ENCODE results near the gene UBAP2. TPM values are rescaled to one million over a fixed set of nuclear protein-coding genes. Genes with fewer than 3 reads are reported as not detected.

Gene UBAP2
- total RNA-seq (26.2 and 33.5 TPM in 2 replicates), polyA plus RNA-seq (14.2 and 15.5 TPM in 2 replicates), polyA minus RNA-seq (25.3 and 30.5 TPM in 2 replicates)
- 19.3 TPM for total RNA-seq (2013)

GRCh38 chr9:34048727-34049629, at the start of gene UBAP2:
TSS of gene UBAP2 (minus strand) at chr9:34048887. CDS start at chr9:34017148, 31,739 bp downstream.
- peak within 1 kb of the TSS; percentile 100 for H3K27ac Mint-ChIP-seq
- no peaks in the 10 kb centered on the region for H3K27me3 ChIP-seq (replicated peaks in 1 of 4; ENCODE audit: control extremely low read depth in 1 of 4, control insufficient read depth in 3 of 4, insufficient read depth in 4 of 4, low read length in 3 of 4)
- peak within 1 kb of the TSS; percentile 100 for H3K4me3 Mint-ChIP-seq
- peaks cover 0 to 3% (median 0%) of the 10 kb centered on the region in 3 donors for H3K9me3 ChIP-seq (ENCODE audit: control extremely low read depth in 1 of 3, control insufficient read depth in 2 of 3, insufficient read depth in 1 of 3, low read length in 2 of 3)
- TF ChIP-seq EZH2 (IDR thresholded peaks at IDR 0.05; ENCODE audit: borderline replicate concordance, insufficient read depth, low read depth, low read length, poor library complexity, severe bottlenecking) (no peak), CTCF (IDR thresholded peaks at IDR 0.05) (no peak)
- ATAC-seq (ENCODE audit: low read depth) = peak; percentile 81
- peaks cover 15 to 22% of the 10 kb centered on the region in 2 donors for H3K4me1 ChIP-seq (ENCODE audit: control insufficient read depth in 2 of 2, insufficient read depth in 2 of 2, low read length in 2 of 2)
- ChIA-PET POLR2A (interaction anchor here (2.0 kb wide), 1 partner anchor 130 kb away, joined by 8 read pairs; the partner anchor contains the start of gene UBAP1), CTCF (interaction anchor here (0.6 to 1.5 kb wide), 5 partner anchors 37 to 330 kb away, joined by 3 to 5 read pairs (median 4); partner anchors contain the start of gene UBAP1)
- no peaks in the 10 kb centered on the region for H3K36me3 ChIP-seq (replicated peaks in 1 of 2; ENCODE audit: control extremely low read depth in 1 of 2, control insufficient read depth in 1 of 2, extremely low read depth in 1 of 2, insufficient read depth in 2 of 2, low read length in 1 of 2)
- H3K27ac ChIP-seq (ENCODE audit: low read length in 2 of 2) = peak within 1 kb of the TSS; percentile 87 to 91
- H3K27me3 Mint-ChIP-seq = no peaks in the 10 kb centered on the region
- peak within 1 kb of the TSS; percentile 93 for H2AFZ ChIP-seq (ENCODE audit: insufficient read depth, low read depth, low read length, poor library complexity, severe bottlenecking)
- peak within 1 kb of the TSS; percentile 76 for H3K9ac ChIP-seq (ENCODE audit: low read length)
- peak; percentile 99 for DNase-seq
- H3K4me3 ChIP-seq (ENCODE audit: control extremely low read depth in 1 of 5, extremely low read depth in 1 of 5, insufficient read depth in 1 of 5, low read depth in 2 of 5, low read length in 4 of 5) = peak within 1 kb of the TSS; percentile 74 to 95 (median 90)
- peak within 1 kb of the TSS; percentile 86 for H3K4me2 ChIP-seq (replicated peaks; ENCODE audit: low read depth, low read length, poor library complexity, severe bottlenecking)
- intact Hi-C loops (cut with micrococcal nuclease) = loop anchor here (1.0 to 10.0 kb wide), 6 partner anchors 74 to 784 kb away; partner anchors contain the start of genes BAG1, CHMP5, DCAF12 and UBAP1
- no peaks in the 10 kb centered on the region for H3K9me3 Mint-ChIP-seq (ENCODE audit: insufficient read depth)
- H3K4me1 Mint-ChIP-seq = peaks cover 26% of the 10 kb centered on the region
- peaks cover 18% of the 10 kb centered on the region for H4K20me1 ChIP-seq (ENCODE audit: control insufficient read depth, insufficient read depth, low read length, poor library complexity, severe bottlenecking)
- peaks cover 45% of the 10 kb centered on the region for H3K79me2 ChIP-seq (ENCODE audit: control insufficient read depth, insufficient read depth, low read length)
- under 1% methylated on average over 58 of the region's 70 CpGs for WGBS (ENCODE audit: insufficient coverage)
